ENCODE measurements around the gene RNF217.

The RNF217 gene

DNA sequence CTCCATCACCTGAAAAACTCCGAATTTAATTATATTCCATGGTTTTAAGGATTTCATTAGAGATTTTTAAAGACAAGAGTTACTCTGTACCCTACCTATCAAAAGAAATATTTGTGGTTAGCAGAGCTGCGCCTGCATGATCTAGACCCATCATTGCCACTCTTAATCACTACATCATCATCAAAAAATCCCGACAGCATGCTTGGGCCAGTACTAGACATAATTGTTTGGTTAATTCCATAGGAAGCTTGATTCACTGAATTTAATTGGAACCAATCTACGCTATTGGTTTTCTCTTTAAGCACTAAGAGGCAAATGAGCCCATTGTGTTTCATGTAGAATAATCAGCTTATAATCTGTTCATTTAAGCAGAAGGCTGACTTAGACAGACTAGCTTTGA, 33.4 kb upstream of the RNF217 start:
- DNase-seq (ENCODE audit: low read depth), result no peak
- H3K4me3 ChIP-seq (replicated peaks; ENCODE audit: low read depth, low read length), result no peak overlapping the region
- TF ChIP-seq, protein P1, sequence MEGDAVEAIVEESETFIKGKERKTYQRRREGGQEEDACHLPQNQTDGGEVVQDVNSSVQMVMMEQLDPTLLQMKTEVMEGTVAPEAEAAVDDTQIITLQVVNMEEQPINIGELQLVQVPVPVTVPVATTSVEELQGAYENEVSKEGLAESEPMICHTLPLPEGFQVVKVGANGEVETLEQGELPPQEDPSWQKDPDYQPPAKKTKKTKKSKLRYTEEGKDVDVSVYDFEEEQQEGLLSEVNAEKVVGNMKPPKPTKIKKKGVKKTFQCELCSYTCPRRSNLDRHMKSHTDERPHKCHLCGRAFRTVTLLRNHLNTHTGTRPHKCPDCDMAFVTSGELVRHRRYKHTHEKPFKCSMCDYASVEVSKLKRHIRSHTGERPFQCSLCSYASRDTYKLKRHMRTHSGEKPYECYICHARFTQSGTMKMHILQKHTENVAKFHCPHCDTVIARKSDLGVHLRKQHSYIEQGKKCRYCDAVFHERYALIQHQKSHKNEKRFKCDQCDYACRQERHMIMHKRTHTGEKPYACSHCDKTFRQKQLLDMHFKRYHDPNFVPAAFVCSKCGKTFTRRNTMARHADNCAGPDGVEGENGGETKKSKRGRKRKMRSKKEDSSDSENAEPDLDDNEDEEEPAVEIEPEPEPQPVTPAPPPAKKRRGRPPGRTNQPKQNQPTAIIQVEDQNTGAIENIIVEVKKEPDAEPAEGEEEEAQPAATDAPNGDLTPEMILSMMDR (IDR thresholded peaks at IDR 0.05; ENCODE audit: low read length, missing control alignments), result no peak

DNA sequence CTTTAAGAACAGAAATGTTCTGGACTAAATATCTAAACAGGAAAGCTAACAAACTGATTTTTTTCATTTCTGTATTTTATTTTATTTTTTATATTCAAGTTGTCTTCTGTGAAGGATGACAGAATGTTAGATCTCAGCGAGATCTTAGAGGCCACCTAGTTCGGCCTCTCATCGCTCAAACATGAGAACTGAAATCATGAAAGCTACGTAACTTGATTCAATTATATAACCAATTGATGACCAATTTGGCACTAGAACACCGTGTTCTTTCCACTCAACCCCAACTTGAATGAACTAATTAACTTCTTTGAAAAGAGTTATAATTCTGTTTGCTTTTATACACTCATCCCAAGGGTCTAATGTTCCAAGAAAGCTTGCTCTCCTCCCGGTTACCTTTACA, 24.6 kb upstream of the RNF217 start:
- TF ChIP-seq, protein P1 (IDR thresholded peaks at IDR 0.05; ENCODE audit: low read length, missing control alignments), result no peak
- H3K4me3 ChIP-seq (replicated peaks; ENCODE audit: low read depth, low read length), result no peak overlapping the region
- no peak for DNase-seq (ENCODE audit: low read depth)

DNA sequence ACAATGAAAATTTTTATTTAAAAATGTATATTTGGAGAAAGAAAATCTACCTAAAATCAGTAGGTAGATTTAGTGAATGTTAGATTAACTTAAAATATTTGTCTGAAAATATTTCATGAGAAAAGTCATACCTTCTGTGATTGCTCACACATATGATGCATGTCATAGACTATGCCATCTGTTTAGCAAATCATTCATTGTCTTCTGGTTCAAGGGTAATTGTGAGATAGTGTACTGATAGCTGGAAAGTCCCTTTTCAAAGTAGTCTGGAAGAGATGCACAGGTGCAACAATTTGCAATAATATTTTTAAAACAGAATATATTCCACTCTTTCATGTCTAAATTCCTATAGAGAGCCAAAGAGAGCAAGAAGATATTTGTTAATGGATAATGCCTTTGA, 21.0 kb upstream of the RNF217 start:
- no peak for DNase-seq (ENCODE audit: low read depth)
- TF ChIP-seq, protein P1 (IDR thresholded peaks at IDR 0.05; ENCODE audit: low read length, missing control alignments), result no peak
- no peak overlapping the region for H3K4me3 ChIP-seq (replicated peaks; ENCODE audit: low read depth, low read length)

DNA sequence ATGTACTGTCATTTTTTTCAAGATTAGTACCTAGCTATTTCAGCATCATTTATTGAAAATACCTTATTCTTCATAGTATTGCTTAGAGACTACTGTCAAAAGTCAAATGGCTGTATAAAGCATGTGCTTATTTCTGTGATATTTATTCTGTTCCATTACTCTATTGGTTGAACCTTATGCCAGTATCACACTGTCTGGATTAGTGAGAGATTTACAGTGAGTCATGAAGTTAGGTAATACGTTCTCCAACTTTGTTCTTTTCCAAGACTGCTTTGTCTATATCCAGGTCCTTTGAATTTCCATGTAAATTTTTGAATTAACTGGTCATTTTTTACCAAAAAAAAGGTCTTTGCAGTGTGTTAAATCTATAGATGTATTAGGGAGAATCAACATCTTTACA, 18.6 kb upstream of the RNF217 start:
- H3K4me3 ChIP-seq (replicated peaks; ENCODE audit: low read depth, low read length), result no peak overlapping the region
- DNase-seq (ENCODE audit: low read depth), result peak; percentile 44
- TF ChIP-seq, protein P1 (IDR thresholded peaks at IDR 0.05; ENCODE audit: low read length, missing control alignments), result no peak

DNA sequence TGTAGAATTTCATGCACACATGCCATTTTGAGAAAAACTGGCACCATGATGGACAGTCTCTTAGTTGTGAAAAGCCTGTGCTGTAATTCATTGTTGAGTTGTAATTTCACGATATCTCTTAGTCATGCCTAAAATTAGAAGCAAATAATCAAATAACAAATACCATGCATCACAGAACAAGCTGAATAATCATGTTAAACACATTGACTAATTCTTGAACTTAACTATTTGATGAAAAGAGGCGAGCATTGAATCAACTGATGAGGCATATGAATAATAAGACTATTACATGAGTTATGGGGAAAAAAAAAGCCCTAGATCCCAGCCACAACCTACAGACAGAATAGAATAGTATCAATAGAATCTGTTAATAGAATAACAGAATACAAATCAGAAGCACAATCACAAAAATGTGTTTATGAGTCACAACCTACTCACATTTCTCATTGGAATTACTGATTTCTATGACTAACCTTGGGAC, 14.2 kb upstream of the RNF217 start:
- DNase-seq (ENCODE audit: low read depth), result no peak

DNA sequence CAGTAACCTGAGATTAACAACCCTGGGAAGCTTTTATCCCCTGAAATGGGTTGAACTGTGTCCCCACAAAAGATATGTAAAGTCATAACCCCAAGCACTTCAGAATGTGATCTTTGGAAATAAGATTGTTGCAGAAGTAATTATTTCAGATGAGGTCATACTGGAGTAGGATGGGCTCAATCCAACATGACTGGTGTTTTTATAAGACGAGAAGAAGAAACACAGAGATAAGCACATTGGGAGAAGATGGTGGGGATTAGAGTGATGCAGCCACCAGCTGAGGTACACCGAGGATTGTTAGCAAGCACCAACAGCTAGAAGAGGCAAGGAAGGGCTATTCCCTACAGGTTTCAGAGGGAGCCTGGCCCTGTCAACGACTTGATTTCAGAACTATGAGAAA, 12.5 kb upstream of the RNF217 start:
- H3K4me3 ChIP-seq (replicated peaks; ENCODE audit: low read depth, low read length), result no peak overlapping the region
- DNase-seq (ENCODE audit: low read depth), result no peak
- TF ChIP-seq, protein P1 (IDR thresholded peaks at IDR 0.05; ENCODE audit: low read length, missing control alignments), result no peak

More for the DNA sequence above, 14.2 kb upstream of the RNF217 start:
- H3K4me3 ChIP-seq (replicated peaks; ENCODE audit: low read depth, low read length), result no peak overlapping the region
- TF ChIP-seq, protein P1 (IDR thresholded peaks at IDR 0.05; ENCODE audit: low read length, missing control alignments), result no peak

DNA sequence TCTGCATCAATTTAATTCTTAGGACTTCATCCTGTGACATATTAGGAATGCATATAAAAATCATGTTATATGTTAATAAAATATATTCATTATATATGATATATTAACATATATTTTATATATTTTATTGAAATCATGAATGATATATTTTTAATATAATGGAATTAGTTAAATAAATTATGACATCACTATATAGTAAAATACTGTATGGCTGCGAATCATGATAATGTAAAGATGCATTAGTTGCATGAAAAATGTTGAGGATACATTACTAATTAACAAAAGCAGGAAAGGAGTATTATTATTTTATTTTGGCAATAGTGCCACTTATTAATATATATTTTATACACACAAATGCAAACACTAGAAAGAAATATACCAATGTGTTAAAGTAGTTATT, 8.4 kb upstream of the RNF217 start:
- TF ChIP-seq, protein P1 (IDR thresholded peaks at IDR 0.05; ENCODE audit: low read length, missing control alignments), result no peak
- DNase-seq (ENCODE audit: low read depth), result no peak
- H3K4me3 ChIP-seq (replicated peaks; ENCODE audit: low read depth, low read length), result no peak overlapping the region

Data from fibroblast of pulmonary artery (primary cell).